ENCODE data around the gene FAM90A1.
"Not testable (repeated sequence)": the region's sequence is repeated elsewhere in the genome, so short reads cannot be mapped to it uniquely, and the experiment has no call there.

DNA sequence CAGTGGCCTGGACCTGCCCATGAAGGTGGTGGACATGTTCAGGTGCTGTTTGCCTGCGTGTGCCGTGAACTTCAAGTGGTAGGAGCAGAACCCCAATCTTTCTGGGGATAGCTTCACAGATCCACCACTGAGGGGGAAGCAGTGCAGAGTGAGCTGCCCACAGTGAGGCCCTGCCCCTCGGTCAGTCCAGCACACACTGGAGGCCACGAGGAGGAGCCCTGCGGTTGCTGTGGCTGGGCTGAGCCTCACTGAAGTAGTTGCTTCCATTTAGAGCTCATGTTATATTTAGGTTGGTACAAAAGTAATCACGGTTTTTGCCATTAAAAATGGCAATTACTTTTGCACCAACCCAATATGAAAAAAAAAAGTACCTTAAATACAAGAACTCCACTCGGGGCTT is 2.1 kb upstream of the FAM90A1 start:
- TF ChIP-seq, protein P1, sequence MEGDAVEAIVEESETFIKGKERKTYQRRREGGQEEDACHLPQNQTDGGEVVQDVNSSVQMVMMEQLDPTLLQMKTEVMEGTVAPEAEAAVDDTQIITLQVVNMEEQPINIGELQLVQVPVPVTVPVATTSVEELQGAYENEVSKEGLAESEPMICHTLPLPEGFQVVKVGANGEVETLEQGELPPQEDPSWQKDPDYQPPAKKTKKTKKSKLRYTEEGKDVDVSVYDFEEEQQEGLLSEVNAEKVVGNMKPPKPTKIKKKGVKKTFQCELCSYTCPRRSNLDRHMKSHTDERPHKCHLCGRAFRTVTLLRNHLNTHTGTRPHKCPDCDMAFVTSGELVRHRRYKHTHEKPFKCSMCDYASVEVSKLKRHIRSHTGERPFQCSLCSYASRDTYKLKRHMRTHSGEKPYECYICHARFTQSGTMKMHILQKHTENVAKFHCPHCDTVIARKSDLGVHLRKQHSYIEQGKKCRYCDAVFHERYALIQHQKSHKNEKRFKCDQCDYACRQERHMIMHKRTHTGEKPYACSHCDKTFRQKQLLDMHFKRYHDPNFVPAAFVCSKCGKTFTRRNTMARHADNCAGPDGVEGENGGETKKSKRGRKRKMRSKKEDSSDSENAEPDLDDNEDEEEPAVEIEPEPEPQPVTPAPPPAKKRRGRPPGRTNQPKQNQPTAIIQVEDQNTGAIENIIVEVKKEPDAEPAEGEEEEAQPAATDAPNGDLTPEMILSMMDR (conservative IDR thresholded peaks at IDR 0.05 in 1 of 2, IDR thresholded peaks at IDR 0.05 in 1 of 2; ENCODE audit: low read depth in 1 of 2, low read length in 2 of 2), result not testable (repeated sequence)
- not testable (repeated sequence) for TF ChIP-seq EZH2 (IDR thresholded peaks at IDR 0.05; ENCODE audit: low read length, missing control alignments)
